ENCODE measurements around the gene COQ9.
"Not testable (repeated sequence)": the region's sequence is repeated elsewhere in the genome, so short reads cannot be mapped to it uniquely, and the experiment has no call there.

Gene COQ9

GRCh38 chr16:57427824-57428223 lies 19.5 kb upstream of the COQ9 start:
- no peak for DNase-seq

DNA sequence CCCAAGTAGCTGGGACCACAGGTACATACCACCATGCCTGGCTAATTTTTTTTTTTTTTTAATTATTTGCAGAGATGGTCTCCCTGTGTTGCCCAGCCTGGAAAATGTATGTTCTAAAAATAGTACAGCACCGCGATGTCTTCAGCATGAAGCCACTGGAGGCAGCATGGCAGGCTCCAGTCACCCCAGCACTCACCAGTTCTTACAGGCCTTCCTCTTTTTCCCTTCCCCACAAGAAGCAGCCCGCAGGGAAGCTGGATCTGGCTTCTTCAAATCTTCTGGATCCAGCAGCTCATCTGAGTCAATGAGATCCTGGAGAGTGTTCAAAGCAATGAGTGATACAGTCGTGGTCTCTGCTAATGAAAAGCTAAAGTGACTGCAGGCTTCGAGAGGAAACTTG lies 16.3 kb upstream of the COQ9 start:
- DNase-seq = no peak

- no peak for DNase-seq
These were observed 14.8 kb upstream of the COQ9 start for GRCh38 chr16:57432505-57432904.

GRCh38 chr16:57432989-57433388 lies 14.3 kb upstream of the COQ9 start:
- no peak for DNase-seq

DNA sequence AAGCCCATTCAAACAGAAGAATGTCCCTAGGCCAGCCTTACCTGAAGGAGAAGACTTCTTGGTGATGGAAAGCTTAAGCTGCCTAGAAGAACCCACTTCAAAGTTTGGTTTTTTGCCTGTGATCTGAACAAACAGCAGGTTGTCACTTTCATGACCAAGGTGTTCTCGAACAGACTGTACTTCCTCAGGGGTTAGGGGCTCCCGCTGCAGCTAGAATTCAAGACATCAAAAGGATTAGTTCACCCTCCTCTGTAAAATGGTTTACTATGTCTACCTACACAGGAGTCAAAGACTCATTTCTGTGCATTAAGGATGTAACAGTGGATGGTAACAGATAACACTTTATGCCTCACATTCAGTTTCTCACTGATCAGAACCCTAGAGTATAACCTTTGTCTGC lies 13.3 kb upstream of the COQ9 start:
- no peak for DNase-seq

- no peak for DNase-seq
These were observed 11.4 kb upstream of the COQ9 start for GRCh38 chr16:57435838-57436237.

- not testable (repeated sequence) for DNase-seq
These were observed 7.3 kb upstream of the COQ9 start for GRCh38 chr16:57439947-57440346.

- not testable (repeated sequence) for DNase-seq
These were observed 6.7 kb upstream of the COQ9 start for GRCh38 chr16:57440551-57440950.

DNA sequence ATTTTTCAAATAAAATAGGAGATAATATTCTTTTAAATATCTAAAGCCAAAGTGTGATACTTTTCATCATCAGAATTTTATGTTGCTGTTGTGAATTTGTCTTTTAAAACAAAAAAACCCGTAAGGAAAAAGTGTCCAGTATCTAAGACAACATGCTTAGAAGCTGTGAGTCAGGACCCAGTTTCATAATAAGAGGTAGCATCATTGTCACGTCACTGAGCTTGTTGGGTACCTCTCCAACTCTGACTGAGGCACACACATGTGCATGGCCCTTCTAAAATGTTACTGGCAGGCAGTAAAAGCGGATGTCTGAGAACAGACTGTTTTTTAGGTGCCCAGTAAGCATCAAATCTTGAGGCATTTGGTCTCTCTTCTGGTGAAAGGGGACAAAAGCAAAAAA lies 2.6 kb upstream of the COQ9 start:
- peak; percentile 11 for DNase-seq

DNA sequence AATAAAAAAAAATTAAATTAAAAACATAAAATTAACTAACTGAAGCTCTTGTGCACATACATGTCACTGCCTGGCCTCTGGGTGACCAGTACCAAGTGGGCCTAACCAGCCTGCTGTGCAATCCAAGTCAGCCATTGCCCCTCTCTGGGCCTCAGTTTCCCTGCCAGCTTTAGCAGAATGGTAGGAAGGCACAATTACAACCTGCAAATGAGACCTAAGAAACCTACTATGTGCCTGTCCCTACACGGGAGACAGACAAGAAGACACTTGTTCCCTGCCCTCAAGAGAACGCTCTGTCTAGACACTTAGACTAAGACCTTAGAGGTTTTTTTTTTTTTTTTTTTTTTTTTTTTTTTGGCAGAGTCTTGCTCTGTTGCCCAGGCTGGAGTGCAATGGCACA lies 1.8 kb upstream of the COQ9 start:
- DNase-seq = no peak

DNA sequence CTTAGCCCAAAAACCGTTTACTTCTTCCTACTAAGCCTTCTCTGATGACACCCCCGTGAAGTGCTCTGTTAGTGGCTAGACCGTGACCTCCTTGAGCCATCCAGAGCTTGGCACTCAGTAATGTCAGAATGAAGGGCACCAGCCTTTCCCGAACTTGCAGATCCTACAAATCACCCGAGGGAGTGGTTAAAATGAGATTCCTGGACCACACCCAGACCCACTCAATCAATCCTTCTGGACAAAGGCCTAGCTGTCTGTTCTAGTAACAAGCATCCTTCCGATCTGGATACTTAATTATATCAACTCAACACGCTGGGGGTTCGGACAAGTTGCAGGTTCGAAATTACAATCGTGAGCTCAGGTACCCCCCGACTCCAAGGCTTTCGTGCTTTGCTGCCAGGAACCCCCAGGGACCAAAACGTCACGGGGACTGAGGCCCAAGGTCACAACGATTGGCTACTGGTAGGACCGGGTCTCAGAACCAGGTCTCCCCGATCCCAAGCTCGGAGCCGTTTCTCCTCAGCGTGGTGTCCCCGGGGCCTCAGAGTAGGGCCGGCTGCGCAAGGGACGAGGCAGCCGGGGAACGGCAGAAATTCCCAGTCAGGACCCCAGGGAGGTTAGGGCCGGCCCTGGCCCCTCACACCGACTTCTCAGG lies 621 bp upstream of the COQ9 start:
- peak; percentile 29 for DNase-seq

DNA sequence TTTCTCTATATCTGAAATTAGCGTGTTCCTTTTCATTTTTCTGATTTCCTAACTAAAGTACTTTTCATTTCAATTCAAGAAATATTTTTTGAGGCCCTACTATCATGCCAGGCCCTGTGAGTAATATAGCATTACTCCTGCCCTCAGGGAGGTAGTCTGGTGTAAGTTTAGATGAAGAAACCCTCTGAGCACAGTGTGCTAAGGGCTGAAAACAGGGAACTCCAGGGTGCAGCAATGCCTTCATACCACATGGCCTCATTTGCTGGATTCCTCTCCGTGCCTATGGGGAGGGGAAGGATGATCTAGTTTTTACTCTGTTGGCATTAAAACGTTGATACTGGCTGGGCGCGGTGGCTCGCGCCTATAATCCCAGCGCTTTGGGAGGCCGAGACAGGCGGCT lies 4.7 kb downstream of the COQ9 start:
- no peak for DNase-seq

- peak; percentile 93 for DNase-seq
These were observed 15.1 kb downstream of the COQ9 start, which contains the start of gene POLR2C for GRCh38 chr16:57462209-57462977. Gene POLR2C, plus strand, starts transcription at chr16:57462679. Its CDS starts 46 bp downstream, at chr16:57462725.

- DNase-seq = no peak
These were observed 15.7 kb downstream of the COQ9 start for GRCh38 chr16:57462978-57463362.

- DNase-seq = no peak
These were observed 17.2 kb downstream of the COQ9 start for GRCh38 chr16:57464523-57464922.

GRCh38 chr16:57468346-57468745 lies 21.1 kb downstream of the COQ9 start:
- no peak for DNase-seq

DNA sequence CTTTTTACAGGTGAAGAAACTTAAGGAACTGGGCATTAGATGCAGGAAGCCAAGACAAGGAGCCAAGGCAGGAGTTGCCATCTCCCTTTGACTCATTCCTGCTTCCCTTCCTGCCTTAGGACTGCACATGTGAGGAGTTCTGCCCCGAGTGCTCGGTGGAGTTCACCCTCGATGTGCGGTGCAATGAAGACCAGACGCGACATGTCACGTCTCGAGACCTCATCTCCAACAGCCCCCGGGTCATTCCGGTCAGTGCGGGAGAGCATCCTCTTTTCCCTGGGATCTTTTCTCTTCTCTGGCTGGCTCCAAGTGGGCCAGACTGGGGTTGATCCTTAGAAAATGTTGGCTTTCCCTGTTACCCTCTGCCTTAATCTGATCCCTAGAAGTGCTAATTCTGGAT lies 21.8 kb downstream of the COQ9 start:
- no peak for DNase-seq

DNA sequence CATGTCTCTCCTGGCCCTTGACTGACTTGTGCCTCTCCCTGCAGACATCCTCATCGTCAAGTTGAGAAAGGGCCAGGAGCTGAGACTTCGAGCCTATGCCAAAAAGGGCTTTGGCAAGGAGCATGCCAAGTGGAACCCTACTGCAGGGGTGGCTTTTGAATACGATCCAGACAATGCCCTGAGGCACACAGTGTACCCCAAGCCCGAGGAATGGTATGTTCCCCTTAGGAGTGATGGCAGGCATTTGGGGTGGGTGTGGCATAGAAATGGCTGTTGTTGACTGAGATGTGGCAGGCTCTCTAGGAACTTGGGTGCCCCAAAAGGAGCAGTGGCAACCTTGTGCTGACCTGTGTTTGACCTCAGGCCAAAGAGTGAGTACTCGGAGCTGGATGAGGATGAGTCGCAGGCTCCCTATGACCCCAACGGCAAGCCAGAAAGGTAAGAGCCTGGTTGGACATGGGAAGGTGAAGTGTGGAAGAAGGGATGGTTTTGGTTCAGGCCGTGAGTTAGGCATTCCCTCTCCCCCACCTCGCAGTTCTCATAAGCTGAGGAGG lies 22.7 kb downstream of the COQ9 start:
- DNase-seq = no peak

DNA sequence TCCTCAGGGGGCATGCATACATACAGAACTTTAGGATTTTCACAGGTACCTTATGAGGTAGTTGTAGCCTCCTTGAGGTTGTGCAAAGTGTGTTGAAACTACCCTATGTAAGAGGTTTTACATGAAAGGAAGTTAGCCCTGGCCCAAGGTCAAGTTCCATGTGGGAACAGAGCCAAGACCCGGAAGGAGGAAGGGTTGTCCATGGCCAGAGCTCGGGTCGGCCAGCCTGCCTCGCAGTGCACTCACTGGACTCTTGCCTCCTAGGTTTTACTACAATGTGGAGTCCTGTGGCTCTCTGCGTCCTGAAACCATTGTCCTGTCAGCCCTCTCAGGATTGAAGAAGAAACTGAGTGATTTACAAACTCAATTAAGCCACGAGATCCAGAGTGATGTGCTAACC lies 23.4 kb downstream of the COQ9 start:
- no peak for DNase-seq

GRCh38 chr16:57471209-57471608 lies 23.9 kb downstream of the COQ9 start:
- DNase-seq = no peak

DNA sequence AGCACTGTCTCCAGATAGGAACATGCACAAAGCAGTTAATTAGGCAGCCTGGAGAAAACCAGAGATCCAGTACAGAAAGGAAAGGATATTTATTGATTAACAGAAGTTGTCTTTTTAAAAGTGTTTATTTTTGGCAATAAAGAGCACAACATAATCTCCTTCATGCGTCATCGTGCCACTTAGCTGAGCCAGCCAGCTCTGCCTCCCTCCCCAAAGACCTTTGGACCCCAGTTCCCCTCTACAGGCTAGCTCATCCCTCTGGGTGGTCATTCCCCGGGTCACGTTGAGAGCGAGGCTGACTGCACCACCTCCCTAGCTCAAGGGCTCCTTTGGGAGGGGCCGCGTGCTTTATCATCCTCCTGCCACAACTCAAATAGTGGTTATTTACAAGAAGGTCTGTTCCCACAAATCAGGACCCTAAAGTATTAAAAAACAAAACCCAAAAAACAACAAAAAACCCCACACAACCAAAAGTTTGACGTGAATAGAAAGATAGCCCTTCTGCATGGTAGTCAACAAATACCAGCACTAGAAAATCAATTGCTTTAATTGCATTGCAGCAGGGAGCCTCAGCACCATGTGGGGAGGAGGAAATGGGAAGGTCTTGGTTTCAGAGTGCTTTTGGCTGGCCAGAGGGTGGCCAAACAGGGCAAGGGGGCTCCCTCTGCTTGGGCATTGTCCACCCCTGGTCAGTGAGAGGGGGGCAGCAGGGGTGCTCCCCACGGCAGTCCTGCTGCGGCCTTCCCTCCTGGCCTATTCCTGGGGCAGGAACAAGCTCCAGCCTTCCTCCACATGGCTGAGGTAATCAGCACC lies 24.8 kb downstream of the COQ9 start:
- DNase-seq = no peak

GRCh38 chr16:57472665-57473060 lies 25.4 kb downstream of the COQ9 start:
- no peak for DNase-seq

GRCh38 chr16:57473176-57473840 lies 26.0 kb downstream of the COQ9 start:
- DNase-seq = no peak
